ENCODE results near the gene FBLN7.

The FBLN7 gene

GRCh38 chr2:112156152-112156986 lies 18.2 kb downstream of the FBLN7 start:
- no peak for DNase-seq

DNA sequence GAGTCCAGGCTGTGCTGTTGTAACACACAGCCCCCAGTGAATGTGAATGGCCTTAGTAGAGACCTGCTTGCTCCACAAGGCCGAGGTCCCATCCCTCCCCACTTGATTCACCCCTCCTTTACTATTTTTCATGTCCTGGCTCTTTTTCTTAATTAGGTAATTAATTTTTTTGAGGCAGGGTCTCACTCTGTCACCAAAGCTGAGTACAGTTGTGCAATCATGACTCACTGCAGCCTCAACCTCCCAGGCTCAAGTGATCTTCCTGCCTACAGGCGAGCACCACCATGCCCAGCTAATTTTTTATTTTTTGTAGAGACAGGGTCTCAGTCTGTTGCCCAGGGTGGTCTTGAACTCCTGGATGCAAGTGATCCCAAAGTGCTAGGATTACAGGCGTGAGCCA lies 19.3 kb downstream of the FBLN7 start:
- no peak for DNase-seq

DNA sequence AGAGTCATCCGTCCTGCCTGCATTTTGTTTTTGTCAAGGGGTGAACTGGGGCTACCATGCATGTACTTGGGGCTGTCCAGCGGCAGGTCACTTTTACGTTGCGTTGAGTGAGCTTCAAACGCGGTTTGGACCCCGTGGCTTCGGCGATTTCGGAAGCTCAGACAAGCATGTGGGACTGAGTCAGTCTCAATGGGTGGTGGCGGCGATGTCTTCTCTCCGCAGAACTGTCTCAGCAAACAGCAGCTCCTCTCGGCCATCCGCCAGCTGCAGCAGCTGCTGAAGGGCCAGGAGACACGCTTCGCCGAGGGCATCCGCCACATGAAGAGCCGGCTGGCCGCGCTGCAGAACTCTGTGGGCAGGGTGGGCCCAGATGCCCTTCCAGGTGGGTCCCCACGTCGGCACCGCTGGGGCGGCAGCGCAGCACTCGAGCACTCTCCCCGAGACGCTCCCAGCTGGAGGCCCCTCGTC lies 21.3 kb downstream of the FBLN7 start:
- no peak for DNase-seq

DNA sequence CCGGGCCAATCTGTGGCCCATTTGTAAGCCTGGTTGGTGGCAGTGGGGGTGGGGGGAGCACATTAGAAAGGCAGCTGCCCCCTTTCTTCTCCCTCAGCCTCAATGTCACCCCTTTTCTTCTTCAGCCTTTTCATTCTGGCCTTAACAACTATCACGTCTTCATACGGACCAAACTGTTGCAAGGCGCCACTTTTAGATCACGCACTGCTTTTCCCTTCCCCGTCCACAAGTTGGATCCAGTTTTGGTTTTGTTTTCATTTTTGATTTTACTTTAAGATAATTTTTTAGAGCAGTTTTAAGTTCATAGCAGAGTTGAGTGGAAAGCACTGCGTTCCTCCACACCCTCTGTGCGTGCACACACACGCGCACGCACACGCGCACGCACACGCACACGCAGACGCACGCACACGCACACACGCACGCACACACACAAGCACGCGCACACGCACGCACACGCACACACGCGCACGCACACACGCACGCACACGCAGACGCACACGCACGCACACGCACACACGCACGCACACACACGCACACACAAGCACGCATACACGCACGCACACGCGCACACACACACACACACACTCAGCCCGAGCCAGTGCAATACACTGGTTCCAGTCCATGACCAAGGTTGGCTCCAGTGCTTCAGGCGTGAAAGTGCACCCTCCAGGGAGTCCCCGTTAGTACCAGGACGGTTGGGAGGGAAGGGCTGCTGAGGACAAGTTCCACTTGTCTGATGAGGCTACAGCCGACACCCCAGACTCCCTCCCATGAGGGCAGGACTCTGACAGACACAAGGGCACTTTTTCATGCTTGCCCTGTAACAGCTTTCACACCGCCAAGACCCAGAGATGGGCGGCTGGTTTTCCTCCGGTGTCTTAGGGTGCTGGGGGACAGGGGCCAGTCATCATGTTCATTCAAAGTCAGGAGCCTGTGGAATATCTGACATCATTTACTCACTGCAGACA lies 22.4 kb downstream of the FBLN7 start:
- no peak for DNase-seq

GRCh38 chr2:112161431-112162145 lies 23.4 kb downstream of the FBLN7 start:
- DNase-seq = no peak

DNA sequence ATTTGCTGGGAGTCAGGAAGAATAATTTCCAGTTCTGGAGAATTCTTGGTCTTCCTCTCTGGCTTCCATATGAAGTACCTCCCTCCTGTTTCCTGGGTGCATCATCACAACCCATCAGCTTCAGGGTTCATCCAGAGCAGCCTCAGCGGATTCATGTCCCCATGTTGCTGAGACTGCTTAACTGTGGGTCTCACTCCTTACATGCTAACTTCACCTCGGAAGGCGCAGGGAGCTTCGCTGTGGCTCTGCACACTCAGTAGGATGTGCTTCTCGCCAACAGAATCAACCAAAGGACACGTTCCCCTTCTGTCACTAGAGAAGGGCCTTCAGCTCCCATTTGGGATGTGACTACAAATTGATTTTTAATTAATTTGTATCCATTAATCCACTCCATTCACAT lies 24.2 kb downstream of the FBLN7 start:
- no peak for DNase-seq

DNA sequence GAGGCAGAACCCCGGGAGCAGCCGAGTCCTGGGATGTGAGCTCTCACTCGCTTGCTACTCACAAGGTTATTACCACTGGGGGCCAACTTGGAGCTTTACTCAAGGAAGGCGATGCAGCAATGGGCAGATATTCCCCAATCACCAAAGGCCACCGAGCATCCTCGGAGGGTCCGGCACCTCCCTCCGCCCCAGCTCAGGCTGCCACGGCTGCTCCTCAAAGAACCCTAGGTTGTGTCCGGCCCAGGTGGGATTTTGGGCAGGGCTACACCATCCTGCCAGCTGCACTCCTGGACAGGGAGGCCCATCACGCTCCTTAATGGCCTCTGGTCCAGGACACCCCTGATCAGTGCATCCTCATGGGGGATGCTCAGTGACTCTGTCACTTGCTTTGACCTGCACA lies 24.8 kb downstream of the FBLN7 start:
- DNase-seq = no peak

GRCh38 chr2:112163541-112163981 lies 25.4 kb downstream of the FBLN7 start:
- DNase-seq = no peak

DNA sequence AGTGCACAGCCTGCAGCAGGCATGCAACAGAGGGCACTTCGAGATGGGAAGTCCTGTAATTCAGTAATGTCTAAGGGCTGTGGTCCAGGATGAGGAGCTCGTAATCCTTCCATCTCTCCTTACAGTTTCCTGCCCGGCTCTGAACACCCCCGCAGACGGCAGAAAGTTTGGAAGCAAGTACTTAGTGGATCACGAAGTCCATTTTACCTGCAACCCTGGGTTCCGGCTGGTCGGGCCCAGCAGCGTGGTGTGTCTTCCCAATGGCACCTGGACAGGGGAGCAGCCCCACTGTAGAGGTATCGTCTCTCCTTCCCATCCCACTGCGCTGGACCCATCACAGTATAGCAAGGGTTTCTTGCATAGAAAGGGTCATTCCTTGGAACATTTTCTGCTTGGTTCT lies 26.7 kb downstream of the FBLN7 start:
- no peak for DNase-seq

GRCh38 chr2:112165296-112165695 lies 27.1 kb downstream of the FBLN7 start:
- DNase-seq = no peak

DNA sequence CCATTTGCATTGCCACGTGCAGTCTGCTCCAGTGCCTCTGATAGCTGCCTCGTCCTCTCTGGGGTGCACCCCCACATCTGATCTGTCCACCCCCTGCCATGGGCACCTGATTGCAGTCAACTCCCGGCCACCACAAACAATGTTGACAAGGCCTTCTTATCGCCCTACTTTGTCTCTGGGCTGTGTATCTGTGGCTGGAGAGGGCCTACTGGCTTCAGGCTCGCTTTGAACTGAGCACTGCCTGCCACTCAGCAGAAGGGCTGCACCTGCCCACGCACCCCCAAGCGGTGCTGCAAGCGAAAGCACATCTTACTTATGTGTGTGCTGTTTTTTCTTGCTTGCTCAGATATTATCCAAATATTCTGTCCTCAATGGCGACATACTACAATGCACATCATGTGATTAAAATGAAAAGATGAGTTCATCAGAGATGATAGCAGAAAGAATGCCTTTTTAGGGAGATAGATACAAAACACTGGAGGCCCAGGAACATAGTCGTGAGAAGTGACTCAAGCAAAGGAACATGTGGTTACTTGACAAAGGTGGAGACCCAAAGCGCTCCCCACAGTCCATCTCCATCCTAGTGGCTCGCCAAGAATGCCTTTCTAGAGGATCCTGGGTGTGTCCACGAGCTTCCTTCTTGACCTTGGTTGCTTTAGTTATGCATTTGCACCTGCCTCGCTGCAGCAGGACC lies 28.8 kb downstream of the FBLN7 start:
- DNase-seq = no peak

DNA sequence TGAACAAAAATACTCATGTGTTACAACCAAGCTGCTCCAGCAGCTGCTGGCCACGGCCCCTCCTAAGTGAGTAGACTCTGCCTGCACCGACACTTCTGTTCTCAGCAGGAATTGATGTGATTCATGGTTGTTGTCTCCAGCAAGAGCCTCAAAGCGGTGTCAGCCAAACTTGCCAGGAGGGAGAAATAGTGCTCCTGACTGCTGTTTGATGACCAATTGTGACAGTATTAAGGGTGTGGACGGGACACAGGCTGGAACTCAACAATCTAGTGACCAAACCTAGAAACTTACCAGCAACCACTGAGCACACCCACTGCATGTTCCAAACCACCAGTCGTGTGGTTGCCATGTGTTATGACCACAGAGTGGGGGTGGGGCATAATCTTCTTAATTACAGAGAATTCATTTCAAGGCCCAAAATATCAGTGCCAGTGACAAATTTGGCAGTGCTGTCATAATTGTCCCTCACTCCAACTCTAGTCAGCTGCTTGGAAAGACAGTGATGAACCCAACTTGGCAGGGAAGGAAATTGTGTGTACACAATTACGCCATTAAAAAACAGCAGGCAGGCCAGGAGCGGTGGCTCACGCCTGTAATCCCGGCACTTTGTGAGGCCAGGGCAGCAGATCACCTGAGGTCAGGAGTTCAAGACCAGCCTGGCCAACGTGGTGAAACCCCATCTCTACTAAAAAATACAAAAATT lies 30.4 kb downstream of the FBLN7 start:
- no peak for DNase-seq

DNA sequence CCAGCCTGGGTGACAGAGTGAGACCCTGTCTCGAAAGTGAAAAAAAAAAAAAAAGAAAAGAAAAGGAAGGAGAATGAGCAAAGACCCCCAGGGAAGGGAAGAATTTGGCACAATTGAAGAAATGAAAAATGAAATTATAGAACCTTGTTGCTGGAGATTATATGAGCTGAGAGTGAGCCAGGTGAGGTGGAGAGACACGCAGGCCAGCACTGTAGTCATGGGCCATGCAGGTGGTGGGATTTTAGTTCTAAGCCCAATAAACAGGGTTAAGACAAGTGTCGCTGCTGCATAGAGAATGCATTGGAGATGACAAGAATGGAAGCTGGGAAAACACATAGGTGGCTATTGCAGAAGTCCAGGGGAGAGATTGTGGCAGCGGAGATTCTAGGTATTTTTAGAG lies 32.3 kb downstream of the FBLN7 start:
- DNase-seq = no peak

- no peak for DNase-seq
Measured at GRCh38 chr2:112173646-112174319, 35.6 kb downstream of the FBLN7 start.

DNA sequence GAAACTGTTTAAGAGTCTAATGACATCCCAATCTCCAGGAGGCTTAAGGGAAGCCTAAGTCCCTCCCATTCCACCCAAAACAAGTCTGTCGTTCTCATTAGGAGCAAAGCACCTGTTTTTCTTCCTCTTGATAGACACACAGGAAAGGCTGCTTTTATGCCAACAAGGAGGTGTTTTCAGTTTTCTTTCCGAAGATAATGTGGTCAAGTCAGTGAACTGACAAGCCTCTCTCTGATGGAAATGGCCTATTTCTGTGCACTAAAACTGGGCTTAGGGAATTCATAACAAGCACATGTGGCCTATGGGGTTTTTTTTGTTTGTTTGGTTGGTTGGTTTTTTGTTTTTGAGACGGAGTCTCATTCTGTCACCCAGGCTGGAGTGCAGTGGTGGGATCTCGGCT lies 36.2 kb downstream of the FBLN7 start:
- DNase-seq = no peak

GRCh38 chr2:112175333-112175732 lies 37.1 kb downstream of the FBLN7 start:
- DNase-seq = no peak

DNA sequence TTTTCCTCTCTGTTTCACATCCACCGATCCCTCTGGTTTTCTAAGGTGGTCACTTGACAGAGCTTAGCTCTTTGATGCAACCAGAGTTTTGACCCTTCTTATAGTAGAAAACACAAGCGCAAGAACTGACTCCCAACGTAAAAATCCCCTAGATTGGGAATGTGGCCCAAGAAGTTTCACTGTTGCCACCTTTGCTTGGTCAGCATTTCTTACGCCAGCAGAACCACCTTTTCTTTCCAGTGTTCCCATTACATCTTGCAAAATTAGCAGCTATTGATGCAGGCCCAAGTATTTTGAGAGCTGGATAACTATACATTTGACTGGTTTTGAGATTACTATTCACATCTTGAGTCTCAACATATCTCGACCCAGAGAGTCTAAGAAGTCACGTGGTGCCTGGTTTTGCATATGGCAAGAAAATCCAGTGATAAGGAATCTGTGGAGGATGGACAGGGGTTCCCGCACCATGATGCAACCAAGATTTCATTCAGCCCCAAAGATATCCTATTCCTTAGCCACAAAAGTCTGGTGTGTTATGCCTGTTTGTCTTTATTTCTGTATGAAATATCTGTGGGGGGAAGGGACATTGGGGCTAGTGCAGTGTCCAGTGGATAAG lies 37.9 kb downstream of the FBLN7 start:
- DNase-seq = no peak

GRCh38 chr2:112181571-112182290 lies 43.5 kb downstream of the FBLN7 start:
- DNase-seq = no peak

Data from amygdala (tissue), 56 donors.